Measurements from ENCODE around the gene HIBCH. TPM values are rescaled to one million over a fixed set of nuclear protein-coding genes. Genes with fewer than 3 reads are reported as not detected.

Gene HIBCH
- total and polyA plus RNA-seq, 10 donors: 12.0 to 38.7 (median 25.5) TPM

- no peak for TF ChIP-seq POLR2AphosphoS5 (IDR thresholded peaks at IDR 0.05)
- no peak for TF ChIP-seq POLR2A (IDR thresholded peaks at IDR 0.05)
- TF ChIP-seq CTCF (IDR thresholded peaks at IDR 0.05 in 8 of 11, conservative IDR thresholded peaks at IDR 0.05 in 3 of 11): no peak
- H3K4me1 ChIP-seq: peaks cover 0 to 32% (median 20%) of the 10 kb centered on the region in 6 donors
- 84 to 94% (median 86%) methylated on average over 13 of the region's 13 CpGs for WGBS, 5 donors
- H3K4me3 ChIP-seq: no peak overlapping the region
- H3K36me3 ChIP-seq: no peaks in the 10 kb centered on the region
- no peak for DNase-seq
- H3K27me3 ChIP-seq (replicated peaks in 1 of 7): peaks cover 0 to 19% (median 7%) of the 10 kb centered on the region in 7 donors
- intact Hi-C loops (cut with DNase I; ENCODE audit: low total_unique reads): no loop called here
- no peak overlapping the region for H3K27ac ChIP-seq
- H3K9me3 ChIP-seq: peaks cover 0 to 5% (median 0%) of the 10 kb centered on the region in 8 donors
These were observed 142.2 kb downstream of the HIBCH start for GRCh38 chr2:190177249-190178040.

- Histone ChIP-seq H3K9me3 (peaks cover 0 to 8% (median 0%) of the 10 kb centered on the region in 8 donors), H3K4me3 (no peak overlapping the region), H3K36me3 (no peaks in the 10 kb centered on the region), H3K27me3 (replicated peaks in 1 of 7) (no peaks in the 10 kb centered on the region), H3K27ac (no peak overlapping the region), H3K4me1 (no peaks in the 10 kb centered on the region)
- WGBS, 5 donors: 80 to 95% (median 93%) methylated on average over 4 of the region's 4 CpGs
- no peak for DNase-seq
- TF ChIP-seq POLR2A (IDR thresholded peaks at IDR 0.05) (no peak), POLR2AphosphoS5 (IDR thresholded peaks at IDR 0.05) (no peak), CTCF (IDR thresholded peaks at IDR 0.05 in 8 of 11, conservative IDR thresholded peaks at IDR 0.05 in 3 of 11) (no peak)
- intact Hi-C loops (cut with DNase I; ENCODE audit: low total_unique reads): no loop called here
These were observed 146.2 kb downstream of the HIBCH start for GRCh38 chr2:190173392-190173791.

GRCh38 chr2:190170673-190171072, 149.0 kb downstream of the HIBCH start:
- Histone ChIP-seq H3K4me3 (no peak overlapping the region), H3K27me3 (replicated peaks in 1 of 7) (no peaks in the 10 kb centered on the region), H3K9me3 (peaks cover 0 to 18% (median 3%) of the 10 kb centered on the region in 8 donors), H3K27ac (no peak overlapping the region), H3K4me1 (no peaks in the 10 kb centered on the region), H3K36me3 (no peaks in the 10 kb centered on the region)
- 67 to 88% (median 84%) methylated on average over 2 of the region's 2 CpGs for WGBS, 5 donors
- intact Hi-C loops (cut with DNase I; ENCODE audit: low total_unique reads): no loop called here
- DNase-seq: no peak
- TF ChIP-seq CTCF (IDR thresholded peaks at IDR 0.05 in 8 of 11, conservative IDR thresholded peaks at IDR 0.05 in 3 of 11): no peak
- no peak for TF ChIP-seq POLR2AphosphoS5 (IDR thresholded peaks at IDR 0.05)
- TF ChIP-seq POLR2A (IDR thresholded peaks at IDR 0.05): no peak

- no peaks in the 10 kb centered on the region for H3K4me1 ChIP-seq
- peaks cover 0 to 22% (median 5%) of the 10 kb centered on the region in 8 donors for H3K9me3 ChIP-seq
- no peaks in the 10 kb centered on the region for H3K27me3 ChIP-seq (replicated peaks in 1 of 7)
- TF ChIP-seq POLR2AphosphoS5 (IDR thresholded peaks at IDR 0.05): no peak
- intact Hi-C loops (cut with DNase I; ENCODE audit: low total_unique reads): no loop called here
- no peak overlapping the region for H3K4me3 ChIP-seq
- H3K36me3 ChIP-seq: no peaks in the 10 kb centered on the region
- DNase-seq: no peak
- H3K27ac ChIP-seq: no peak overlapping the region
- 66 to 72% (median 68%) methylated on average over 5 of the region's 5 CpGs for WGBS, 5 donors
These were observed 150.2 kb downstream of the HIBCH start for GRCh38 chr2:190169221-190170072.
